GM19240 (cell line): ENCODE measurements around the gene LRMDA.

Source experiments
- DNase-seq: peaks from one replicate; pipeline ENCODE4 v3.0.0; 2011; ENCODE audit warnings: low spot score; ENCODE audit not compliant: insufficient read length

Gene LRMDA

DNA sequence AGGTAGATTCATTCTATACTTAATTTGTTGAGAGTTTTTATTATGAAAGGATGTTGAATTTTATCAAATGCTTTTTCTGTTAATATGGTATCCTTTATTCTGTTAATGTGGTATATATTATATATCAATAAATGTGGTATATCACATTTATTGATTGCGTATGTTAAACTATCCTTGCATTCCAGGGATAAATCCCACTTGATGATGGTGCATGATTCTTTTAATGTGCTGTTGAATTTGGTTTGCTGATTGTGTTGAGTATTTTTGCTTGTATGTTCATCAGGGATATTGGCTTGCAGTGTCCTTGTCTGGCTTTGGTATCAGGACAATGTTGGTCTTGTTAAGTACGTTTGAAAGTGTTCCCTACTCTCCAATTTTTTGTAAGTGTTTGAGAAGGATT lies 11.9 kb downstream of the LRMDA start:
- no peak for DNase-seq

- no peak for DNase-seq
Observed at GRCh38 chr10:75444781-75445386, 13.5 kb downstream of the LRMDA start.

DNA sequence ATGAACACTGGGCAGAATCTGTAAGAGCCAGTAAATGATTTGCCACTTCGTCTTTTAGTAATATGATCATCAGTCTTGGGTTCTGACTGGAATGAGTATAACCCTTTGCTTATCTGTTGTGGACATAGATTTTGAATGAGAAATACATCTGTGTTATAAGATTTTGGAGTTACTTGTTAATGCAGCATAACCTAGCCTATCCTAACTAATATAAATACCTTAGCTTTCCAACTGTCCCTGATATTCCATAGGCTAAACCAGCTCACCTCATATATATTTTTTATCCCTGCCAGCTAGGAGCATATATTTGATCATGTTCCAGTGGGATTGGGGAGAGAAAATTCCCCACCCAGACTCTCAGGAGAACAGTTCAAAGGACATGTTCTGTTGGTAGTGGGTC lies 15.1 kb downstream of the LRMDA start:
- DNase-seq: no peak

DNA sequence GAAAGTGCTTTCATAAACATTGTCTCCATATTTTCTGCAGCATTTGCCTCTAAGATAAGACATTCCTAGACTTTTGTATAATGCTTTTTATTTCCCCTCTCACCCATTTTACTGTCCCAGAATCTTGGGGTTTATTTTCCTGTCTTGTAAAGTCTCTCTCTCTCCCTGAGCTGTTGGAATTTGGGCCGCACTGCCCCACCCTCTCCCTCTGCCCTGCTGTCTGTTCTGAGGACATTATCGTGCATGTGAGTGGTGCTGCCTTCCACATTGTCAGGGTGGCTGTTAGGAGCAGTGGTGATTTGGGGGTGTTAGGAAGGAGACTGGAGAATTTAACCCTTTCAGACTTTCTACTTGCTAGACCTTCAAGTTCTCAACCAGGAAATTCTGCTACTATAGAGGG lies 16.7 kb downstream of the LRMDA start:
- DNase-seq: no peak

- DNase-seq: no peak
Observed at GRCh38 chr10:75449382-75450074, 18.1 kb downstream of the LRMDA start.

DNA sequence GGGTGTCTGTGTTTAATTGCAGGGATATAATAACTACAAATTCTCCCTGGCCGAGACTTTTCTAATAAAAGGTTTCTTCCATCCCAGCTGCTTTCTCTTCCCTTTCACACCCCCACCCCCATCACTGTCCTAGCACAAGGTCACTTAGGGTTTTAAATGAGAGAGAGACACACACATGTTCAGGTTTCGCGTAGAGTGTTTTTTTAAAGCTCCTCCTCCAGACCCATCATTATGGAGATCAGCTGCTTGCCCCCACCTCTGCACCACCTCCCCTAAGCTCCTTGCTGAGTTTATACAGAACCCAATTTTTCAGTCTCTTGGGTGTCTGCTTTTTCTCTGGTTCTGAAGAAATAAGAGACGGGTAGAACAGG lies 18.6 kb downstream of the LRMDA start:
- no peak for DNase-seq

- no peak for DNase-seq
Observed at GRCh38 chr10:75450644-75451640, 19.5 kb downstream of the LRMDA start.

DNA sequence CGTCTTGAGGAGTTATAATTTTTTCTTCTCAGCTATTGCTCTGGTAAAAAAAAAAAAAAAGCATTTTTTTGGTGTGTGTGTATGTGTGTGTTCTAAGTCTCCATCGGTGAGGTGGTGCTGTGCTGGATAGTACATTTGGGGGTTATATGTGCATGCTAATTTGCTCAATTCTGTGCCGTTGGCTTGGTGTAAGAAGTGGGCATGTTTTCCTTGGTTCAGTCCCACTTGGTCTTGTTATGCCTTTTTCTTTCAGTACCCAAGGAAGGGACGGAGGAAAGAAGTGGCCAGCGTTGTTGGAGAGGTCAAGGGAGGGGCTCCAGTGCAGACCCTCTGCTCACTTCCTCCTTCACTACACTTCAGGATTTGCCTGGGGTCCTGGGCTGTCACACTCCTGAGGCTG lies 20.4 kb downstream of the LRMDA start:
- DNase-seq: no peak

DNA sequence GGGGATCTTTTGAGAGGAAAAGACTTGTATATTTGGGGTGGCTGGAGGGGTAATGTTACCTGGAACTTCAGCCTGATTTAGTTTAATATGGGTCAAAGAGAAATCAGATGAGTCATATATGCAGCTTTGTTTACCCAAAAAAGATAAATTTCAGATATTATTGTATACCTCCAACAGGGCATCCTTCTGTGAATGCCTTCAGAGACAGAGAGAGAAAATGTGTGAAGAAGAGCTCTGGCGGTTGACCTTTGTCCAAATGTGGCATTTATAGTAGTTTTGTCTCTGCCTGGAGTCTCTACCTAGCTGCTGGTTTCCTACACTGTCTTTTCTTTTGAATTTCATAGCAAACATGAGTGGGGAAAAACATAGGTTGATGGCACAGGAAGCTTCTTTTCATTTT lies 21.6 kb downstream of the LRMDA start:
- no peak for DNase-seq

DNA sequence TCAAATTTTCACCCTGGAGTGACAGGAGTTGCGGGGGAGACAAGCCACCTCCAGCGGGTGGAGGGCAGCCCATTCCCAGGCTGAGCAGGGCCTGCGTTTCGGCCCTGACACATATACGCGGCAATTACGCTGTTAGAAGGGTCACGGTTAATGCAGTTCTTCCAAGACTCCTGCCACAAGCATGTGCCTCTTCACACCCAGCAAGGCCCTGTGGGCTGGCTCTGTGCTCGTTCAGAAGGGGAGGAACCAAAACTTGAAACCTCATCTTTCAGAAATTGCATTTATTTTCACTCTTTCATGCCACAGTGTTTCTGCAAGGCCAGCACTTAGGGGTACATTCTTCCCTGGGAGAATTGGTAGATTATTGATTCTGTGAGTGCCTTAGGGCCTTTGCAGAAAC lies 24.7 kb downstream of the LRMDA start:
- DNase-seq: no peak

GRCh38 chr10:75460059-75460458 lies 28.6 kb downstream of the LRMDA start:
- no peak for DNase-seq

DNA sequence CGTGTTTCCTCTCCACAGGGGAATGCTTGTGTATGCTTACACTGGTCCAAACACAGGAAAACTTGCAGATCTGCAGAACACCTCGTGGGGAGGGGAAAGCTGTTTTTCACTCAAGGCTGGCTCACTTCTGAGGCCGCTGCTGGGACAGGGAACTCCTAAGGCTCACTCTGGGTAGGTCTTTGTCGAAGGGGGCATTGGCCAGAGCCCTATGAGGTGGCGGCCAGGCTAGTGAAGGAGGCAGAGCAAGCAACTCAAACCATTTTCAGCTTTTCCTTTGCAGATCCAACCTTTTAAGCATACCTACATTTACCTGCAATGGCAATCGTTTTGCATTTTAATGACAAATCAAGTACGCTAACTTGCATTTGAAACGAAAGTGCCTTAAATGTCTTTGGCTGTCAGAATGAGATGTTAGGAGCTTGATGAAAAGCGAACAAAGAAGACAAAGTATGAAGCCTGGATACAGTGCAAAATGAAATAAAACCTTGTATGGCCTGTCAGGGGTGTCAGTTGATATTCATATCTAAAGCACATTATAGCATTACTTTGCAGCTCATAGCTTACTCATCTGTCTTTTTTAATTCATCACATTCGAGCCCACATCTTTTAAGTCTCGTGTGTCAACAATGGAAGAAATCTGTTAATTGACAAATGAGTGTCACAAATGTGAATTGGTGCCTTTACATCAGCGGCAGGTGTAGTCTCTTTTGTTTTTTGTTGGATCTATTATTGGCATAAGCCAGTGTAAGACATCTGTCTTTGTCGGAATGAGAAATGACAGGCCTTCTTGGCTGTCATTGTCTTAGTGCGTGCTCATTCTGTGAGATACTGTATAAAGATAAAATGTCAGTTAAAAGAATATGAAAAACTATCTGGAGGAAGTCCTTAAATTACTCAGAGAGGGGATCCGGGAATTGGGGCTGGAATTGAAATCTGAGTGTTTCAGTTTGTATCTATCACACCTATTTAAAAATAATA lies 30.5 kb downstream of the LRMDA start:
- no peak for DNase-seq

- no peak for DNase-seq
Observed at GRCh38 chr10:75462865-75463264, 31.4 kb downstream of the LRMDA start.

- no peak for DNase-seq
Observed at GRCh38 chr10:75464478-75465449, 33.3 kb downstream of the LRMDA start.

DNA sequence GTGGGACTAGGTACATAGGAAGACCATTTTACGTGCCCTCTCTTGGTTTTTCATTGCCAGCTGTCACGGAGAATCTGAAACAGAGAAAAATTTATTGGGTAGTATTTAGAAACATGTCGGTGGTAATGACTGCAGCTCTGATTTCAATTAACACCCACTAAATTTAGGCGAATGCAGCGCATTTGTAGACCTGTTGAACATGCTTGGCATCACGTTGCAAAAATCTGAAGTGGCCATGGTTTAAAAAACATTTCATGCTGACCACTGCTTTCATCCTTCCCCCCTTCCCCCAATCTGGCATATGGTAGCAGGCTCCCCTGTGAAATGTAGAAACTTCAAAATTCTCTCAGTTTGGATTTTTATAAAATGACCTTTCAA lies 34.0 kb downstream of the LRMDA start:
- DNase-seq: no peak

DNA sequence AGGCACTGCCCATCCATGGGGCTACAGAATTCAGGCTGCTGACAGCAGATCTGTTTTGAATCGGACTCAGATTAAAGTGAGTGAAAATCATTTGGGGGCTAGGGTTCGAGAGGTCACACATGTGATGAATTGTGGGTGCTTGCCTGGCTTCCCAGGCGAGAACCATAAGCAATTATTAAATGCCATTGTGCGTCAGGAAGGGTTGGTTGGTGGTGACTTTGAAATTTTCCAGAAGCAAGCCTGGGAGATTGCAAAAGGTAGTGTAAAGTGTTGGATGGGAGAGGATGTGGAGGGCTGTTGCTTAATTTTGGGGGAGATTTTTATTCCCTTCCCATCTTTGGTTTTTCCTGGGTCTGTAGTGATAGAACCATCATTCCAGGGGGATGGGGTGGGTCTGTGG lies 34.6 kb downstream of the LRMDA start:
- DNase-seq: no peak

GRCh38 chr10:75466886-75467285 lies 35.5 kb downstream of the LRMDA start:
- DNase-seq: no peak

GRCh38 chr10:75468612-75469005 lies 37.2 kb downstream of the LRMDA start:
- no peak for DNase-seq

DNA sequence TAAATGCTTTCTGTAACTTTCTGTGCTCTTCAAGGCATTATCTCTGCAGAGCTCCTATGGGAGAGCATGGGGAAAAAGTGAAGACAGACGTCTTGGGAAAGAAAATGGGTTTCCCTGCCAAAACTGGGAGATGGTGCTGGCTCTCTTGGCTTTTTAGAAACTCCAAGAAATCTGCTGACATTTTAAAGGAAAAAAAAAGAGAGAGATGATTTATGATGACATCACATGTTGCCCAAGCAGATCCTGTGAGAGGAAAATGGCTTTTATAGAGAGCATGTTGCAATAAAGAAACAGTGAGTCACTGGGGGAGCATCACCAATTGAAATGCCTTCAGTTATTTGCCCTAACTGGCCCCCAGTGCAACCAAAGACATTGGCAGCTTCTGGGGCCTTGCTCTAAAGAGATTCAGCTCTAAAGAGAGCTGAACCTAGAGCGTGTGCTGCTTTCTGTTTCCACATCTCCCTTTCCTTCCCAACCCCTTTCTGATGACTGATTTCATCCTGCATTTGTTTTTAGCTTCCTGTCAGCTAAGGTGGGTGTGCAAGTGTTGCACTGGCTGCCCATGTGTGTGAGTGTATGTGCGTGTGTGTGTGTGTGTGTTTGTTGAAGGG lies 37.7 kb downstream of the LRMDA start:
- DNase-seq: no peak

DNA sequence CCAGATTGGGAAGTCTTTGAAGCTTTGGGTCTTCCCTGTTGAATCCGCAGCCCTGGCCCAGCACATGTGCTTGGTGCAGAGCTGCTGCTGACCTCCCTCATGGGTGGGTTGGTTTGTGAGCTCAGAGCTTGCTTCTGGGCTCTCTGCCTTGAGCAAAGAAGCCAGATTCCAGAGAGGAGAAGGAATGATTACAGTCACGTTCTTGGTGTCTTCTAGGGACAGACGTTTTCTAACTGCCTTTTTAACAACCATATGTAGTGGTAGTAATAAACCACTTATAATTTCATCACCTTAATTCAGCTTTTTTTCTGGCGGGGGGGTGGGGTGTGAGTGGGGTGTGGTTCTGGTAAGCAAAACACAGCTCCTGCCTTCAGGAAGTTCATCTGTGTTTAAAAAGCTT lies 39.5 kb downstream of the LRMDA start:
- DNase-seq: no peak
